HEK293T (cell line): Measurements from ENCODE around the gene CERS2.

Source experiments
- BHLHE40 ChIP-seq: fragments of 450-650 bp; IDR thresholded peaks from 2 replicates; pipeline ENCODE4 v1.6.1; 2016; ENCODE audit warnings: mild to moderate bottlenecking, moderate library complexity, borderline replicate concordance
- CTBP1 ChIP-seq: fragments of 450-650 bp; IDR thresholded peaks from 2 replicates; pipeline ENCODE4 v1.6.1; 2016; ENCODE audit warnings: borderline replicate concordance
- ELF4 ChIP-seq: fragments of 450-650 bp; IDR thresholded peaks from 2 replicates; pipeline ENCODE4 v1.6.1; 2017; ENCODE audit warnings: antibody characterized with exemption
- FOXK2 ChIP-seq: fragments of 450-650 bp; IDR thresholded peaks from 2 replicates; pipeline ENCODE4 v1.6.1; 2016; ENCODE audit warnings: mild to moderate bottlenecking
- FOXM1 ChIP-seq: fragments of 450-650 bp; IDR thresholded peaks from 2 replicates; pipeline ENCODE4 v1.6.1; 2017; ENCODE audit warnings: mild to moderate bottlenecking, borderline replicate concordance
- HDGF ChIP-seq: fragments of 450-650 bp; IDR thresholded peaks from 2 replicates; pipeline ENCODE4 v1.6.1; 2017; ENCODE audit warnings: antibody characterized with exemption, borderline replicate concordance
- L3MBTL2 ChIP-seq: fragments of 450-650 bp; conservative IDR thresholded peaks from 2 replicates; pipeline ENCODE4 v1.6.1; 2016; ENCODE audit warnings: mild to moderate bottlenecking
- LEF1 ChIP-seq: fragments of 450-650 bp; IDR thresholded peaks from 2 replicates; pipeline ENCODE4 v1.6.1; 2017; ENCODE audit warnings: mild to moderate bottlenecking, borderline replicate concordance
- NFRKB ChIP-seq: fragments of 450-650 bp; IDR thresholded peaks from 2 replicates; pipeline ENCODE4 v1.6.1; 2016; ENCODE audit warnings: mild to moderate bottlenecking, moderate library complexity
- SP1 ChIP-seq: fragments of 450-650 bp; IDR thresholded peaks from 2 replicates; pipeline ENCODE4 v1.6.1; 2017
- SUZ12 ChIP-seq: fragments of 450-650 bp; IDR thresholded peaks from 2 replicates; pipeline ENCODE4 v1.6.1; 2016; ENCODE audit warnings: mild to moderate bottlenecking
- TARDBP ChIP-seq: fragments of 450-650 bp; IDR thresholded peaks from 2 replicates; pipeline ENCODE4 v1.6.1; 2016
- ZNF384 ChIP-seq: fragments of 450-650 bp; IDR thresholded peaks from 2 replicates; pipeline ENCODE4 v1.6.1; 2016
- TF ChIP-seq, protein P1 (sequence below): fragments of 450-650 bp; IDR thresholded peaks from 2 replicates; pipeline ENCODE4 v1.6.1; 2016

DNA sequence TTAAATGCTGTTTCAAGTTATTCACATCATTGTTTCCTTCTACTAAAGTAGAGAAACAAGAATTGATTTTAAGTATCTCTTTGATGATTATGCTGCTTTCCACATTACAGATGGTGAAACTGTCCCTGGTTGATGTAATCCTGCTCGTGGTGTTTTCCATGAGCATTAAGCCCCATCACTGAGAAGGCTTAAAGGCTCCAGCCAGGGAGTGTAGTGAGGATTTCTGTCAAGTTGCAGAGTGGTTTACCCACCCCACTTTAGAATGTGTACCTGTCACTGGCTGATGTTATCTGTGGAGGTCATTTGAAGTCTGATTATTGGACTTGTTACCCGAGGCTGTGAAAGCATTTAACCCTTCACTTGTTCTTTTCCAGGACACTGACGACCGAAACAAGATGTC is 12.9 kb downstream of the CERS2 start:
- TF ChIP-seq ELF4 = no peak
- no peak for TF ChIP-seq ZNF384
- TF ChIP-seq L3MBTL2 = no peak
- TF ChIP-seq TARDBP = no peak
- TF ChIP-seq FOXM1 = no peak
- no peak for TF ChIP-seq BHLHE40
- TF ChIP-seq CTBP1 = no peak
- TF ChIP-seq SP1 = no peak
- no peak for TF ChIP-seq LEF1
- no peak for TF ChIP-seq FOXK2
- TF ChIP-seq HDGF = no peak
- no peak for TF ChIP-seq SUZ12
- TF ChIP-seq, protein P1, sequence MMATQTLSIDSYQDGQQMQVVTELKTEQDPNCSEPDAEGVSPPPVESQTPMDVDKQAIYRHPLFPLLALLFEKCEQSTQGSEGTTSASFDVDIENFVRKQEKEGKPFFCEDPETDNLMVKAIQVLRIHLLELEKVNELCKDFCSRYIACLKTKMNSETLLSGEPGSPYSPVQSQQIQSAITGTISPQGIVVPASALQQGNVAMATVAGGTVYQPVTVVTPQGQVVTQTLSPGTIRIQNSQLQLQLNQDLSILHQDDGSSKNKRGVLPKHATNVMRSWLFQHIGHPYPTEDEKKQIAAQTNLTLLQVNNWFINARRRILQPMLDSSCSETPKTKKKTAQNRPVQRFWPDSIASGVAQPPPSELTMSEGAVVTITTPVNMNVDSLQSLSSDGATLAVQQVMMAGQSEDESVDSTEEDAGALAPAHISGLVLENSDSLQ = no peak
- no peak for TF ChIP-seq NFRKB
